Stimulated activated naive CD8-positive, alpha-beta T cell treated with anti-CD3 and anti-CD28 coated beads, Interleukin-15, amount 100 ng/mL, for 72 hours (primary cell): ENCODE measurements around the gene YPEL2.
A peak's percentile ranks its signal among the peaks of the same experiment; 100 is the strongest.
"Not testable (repeated sequence)": the region's sequence is repeated elsewhere in the genome, so short reads cannot be mapped to it uniquely, and the experiment has no call there.

Experiments
- ATAC-seq: fragments of 150-1000 bp; cut with Tn5 transposase; 2 replicates; pipeline ENCODE4 v1.10.0; 2021; ENCODE audit warnings: mild to moderate bottlenecking, moderate library complexity
- DNase-seq, 2 donors: peaks; one replicate each; pipeline ENCODE4 v3.0.0; 2021 to 2022
- H3K27ac Mint-ChIP-seq, 2 donors: one replicate each; pipeline ENCODE4 v1.8.0; 2022; ENCODE audit warnings: mild to moderate bottlenecking in 2 of 2, mixed read lengths in 2 of 2, moderate library complexity in 2 of 2
- H3K27me3 Mint-ChIP-seq: one replicate; pipeline ENCODE4 v1.8.0; 2022; ENCODE audit warnings: mixed read lengths
- H3K4me1 Mint-ChIP-seq: one replicate; pipeline ENCODE4 v1.8.0; 2022; ENCODE audit warnings: mild to moderate bottlenecking, mixed read lengths
- H3K4me3 Mint-ChIP-seq, 2 donors: one replicate each; pipeline ENCODE4 v1.8.0; 2022; ENCODE audit warnings: mild to moderate bottlenecking in 2 of 2, mixed read lengths in 2 of 2, moderate library complexity in 1 of 2
- H3K9me3 Mint-ChIP-seq, 2 donors: one replicate each; pipeline ENCODE4 v1.8.0; 2022; ENCODE audit warnings: mixed read lengths in 2 of 2

YPEL2 gene

DNA sequence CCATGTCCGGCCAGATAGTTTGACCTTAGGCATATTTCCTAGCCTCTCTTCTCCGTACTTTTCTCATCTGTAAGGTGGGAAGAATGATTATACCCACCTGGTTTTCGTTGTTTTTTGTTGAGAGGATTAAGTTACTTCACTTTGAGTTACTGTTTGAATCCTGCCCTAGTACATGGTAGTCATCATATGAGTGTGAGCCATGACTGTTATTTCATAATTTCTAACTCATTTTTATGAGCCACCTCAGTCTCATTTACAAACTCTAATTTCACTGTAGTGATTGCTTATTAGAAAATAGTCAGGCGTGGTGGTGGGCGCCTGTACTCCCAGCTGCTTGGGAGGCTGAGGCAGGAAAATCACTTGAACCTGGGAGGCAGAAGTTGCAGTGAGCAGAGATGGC is 45.1 kb downstream of the YPEL2 start:
- Mint-ChIP-seq H3K4me3 (no peak overlapping the region), H3K27me3 (no peaks in the 10 kb centered on the region), H3K9me3 (no peaks in the 10 kb centered on the region), H3K4me1 (peaks cover 78% of the 10 kb centered on the region), H3K27ac (no peak overlapping the region)
- ATAC-seq (no peak), DNase-seq (no peak)

DNA sequence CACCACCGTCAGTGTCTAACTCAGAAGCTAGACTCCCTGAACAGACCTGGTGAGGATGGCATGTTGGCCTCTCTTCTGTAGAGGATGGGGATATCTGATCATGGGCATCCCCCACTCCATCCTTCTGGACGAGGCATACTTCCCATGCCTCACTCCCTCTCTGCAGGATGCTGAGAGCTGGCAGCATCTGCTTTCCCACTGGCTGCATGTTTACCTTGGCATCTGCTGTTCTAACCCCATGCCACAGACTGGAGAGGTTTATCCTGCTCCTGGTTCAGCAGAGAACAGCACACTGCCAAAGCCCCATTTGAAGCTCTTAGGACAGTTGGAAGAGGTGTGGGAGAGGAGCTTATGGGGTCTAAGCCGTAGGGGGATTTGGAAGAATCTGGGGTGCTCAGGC is 46.0 kb downstream of the YPEL2 start:
- ATAC-seq: no peak
- H3K27me3 Mint-ChIP-seq: no peaks in the 10 kb centered on the region
- no peak overlapping the region for H3K27ac Mint-ChIP-seq
- peaks cover 77% of the 10 kb centered on the region for H3K4me1 Mint-ChIP-seq
- no peak for DNase-seq
- no peaks in the 10 kb centered on the region for H3K9me3 Mint-ChIP-seq
- no peak overlapping the region for H3K4me3 Mint-ChIP-seq

DNA sequence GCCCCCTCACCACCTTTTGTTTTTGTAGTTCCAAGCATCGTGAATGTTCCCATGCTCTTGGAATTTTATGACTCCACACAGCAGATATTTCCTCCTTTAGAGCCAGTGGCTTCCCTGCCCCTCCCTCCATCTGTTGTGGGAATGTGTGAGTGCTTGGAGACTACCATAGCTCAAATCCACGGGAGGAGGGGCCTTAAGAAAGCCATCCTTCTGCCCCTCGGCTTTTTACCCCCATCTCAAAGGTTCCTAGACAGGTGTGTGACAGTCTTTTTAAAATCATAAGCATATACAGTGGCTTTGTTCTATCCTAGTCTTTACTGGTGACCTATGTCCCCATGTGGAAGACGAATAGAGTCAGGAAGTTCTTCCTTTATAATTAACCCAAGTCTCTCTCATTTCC is 47.2 kb downstream of the YPEL2 start:
- no peaks in the 10 kb centered on the region for H3K9me3 Mint-ChIP-seq
- no peak for DNase-seq
- ATAC-seq: no peak
- peaks cover 65% of the 10 kb centered on the region for H3K4me1 Mint-ChIP-seq
- no peaks in the 10 kb centered on the region for H3K27me3 Mint-ChIP-seq
- no peak overlapping the region for H3K27ac Mint-ChIP-seq
- H3K4me3 Mint-ChIP-seq: no peak overlapping the region

DNA sequence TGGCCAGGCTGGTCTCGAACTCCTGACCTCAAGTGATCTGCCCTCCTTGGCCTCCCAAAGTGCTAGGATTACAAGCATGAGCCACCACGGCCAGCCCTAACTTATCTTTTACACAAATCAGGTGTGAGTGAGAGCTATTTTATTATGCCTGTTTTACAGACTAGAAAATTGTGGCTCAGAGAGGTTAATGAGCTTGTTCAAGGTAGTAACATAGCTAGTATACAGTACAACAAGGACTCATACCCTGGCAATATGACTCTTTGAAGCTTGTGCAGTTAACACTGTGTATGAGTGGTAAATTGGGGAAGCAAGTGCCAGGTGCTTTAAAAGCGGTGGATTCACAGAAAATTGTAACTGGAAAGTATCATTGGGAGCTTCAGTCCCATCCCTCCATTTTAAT is 49.0 kb downstream of the YPEL2 start:
- no peak overlapping the region for H3K4me3 Mint-ChIP-seq
- no peaks in the 10 kb centered on the region for H3K9me3 Mint-ChIP-seq
- no peak for DNase-seq
- peak overlapping the region in 1 of 2 donors; percentile 2 for H3K27ac Mint-ChIP-seq
- ATAC-seq: no peak
- no peaks in the 10 kb centered on the region for H3K27me3 Mint-ChIP-seq
- H3K4me1 Mint-ChIP-seq: peaks cover 47% of the 10 kb centered on the region

DNA sequence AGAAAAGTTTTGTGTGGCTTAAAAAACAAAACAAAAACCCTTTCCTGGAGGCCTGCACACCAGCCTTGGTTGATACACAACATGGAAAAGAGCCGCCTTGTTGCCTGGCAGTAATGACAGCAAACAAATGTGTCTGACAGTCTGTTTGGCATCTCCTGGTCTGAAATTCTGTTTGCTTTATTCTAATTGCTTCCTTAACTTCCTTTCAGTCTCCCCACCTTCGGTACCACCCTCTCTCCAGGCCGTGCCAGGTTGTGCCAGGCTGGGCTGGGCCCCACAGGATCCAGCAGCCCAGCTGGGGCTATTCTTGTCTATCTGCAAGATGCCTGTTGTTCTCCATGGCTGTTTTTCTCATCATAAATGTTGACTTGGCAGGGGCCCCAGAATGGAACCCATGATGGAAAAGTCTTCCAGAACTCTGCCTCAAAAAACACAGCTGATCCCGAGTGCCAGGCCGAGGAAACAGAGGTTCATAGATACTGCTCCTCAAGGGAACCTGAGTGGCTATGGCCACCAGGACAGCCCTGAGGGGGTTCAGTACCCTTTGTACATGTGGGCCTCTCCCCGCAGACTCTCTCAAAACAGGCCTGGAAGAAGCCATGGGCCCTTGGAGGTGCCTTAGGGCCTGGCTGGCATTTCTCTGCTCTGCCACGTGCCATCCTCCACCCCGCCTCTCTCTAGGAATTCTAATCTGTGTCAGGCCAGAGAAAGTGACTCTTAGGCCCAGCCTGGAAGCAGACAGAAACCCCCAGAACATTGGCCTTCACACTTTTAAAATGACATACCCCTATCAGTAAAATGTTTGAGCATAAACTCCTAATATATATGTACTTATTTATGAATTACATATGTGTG is 50.5 kb downstream of the YPEL2 start:
- ATAC-seq (no peak), DNase-seq (no peak)
- no peaks in the 10 kb centered on the region for H3K27me3 Mint-ChIP-seq
- H3K27ac Mint-ChIP-seq: peak overlapping the region in 1 of 2 donors; percentile 4
- H3K4me1 Mint-ChIP-seq: peaks cover 34% of the 10 kb centered on the region
- no peaks in the 10 kb centered on the region for H3K9me3 Mint-ChIP-seq
- peak overlapping the region in 1 of 2 donors; percentile 1 for H3K4me3 Mint-ChIP-seq

DNA sequence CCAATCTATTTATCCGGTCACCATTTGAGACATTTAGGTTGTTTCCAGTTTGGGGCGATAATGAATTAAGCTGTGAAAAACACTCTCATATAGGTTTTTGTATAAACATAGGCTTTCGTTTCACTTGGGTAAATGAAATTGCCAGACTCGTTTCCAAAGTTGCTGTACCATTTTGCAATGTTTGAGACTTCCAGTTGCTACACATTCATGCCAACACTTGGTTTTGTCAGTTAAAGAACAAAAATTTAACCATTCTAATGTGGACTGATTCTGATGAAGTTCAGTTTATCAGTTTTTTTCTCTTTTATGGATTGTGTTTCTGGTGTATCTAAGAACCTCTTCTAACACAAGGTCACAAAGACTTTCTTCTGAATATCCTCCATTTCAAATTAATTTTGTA is 52.4 kb downstream of the YPEL2 start:
- H3K9me3 Mint-ChIP-seq: no peaks in the 10 kb centered on the region

DNA sequence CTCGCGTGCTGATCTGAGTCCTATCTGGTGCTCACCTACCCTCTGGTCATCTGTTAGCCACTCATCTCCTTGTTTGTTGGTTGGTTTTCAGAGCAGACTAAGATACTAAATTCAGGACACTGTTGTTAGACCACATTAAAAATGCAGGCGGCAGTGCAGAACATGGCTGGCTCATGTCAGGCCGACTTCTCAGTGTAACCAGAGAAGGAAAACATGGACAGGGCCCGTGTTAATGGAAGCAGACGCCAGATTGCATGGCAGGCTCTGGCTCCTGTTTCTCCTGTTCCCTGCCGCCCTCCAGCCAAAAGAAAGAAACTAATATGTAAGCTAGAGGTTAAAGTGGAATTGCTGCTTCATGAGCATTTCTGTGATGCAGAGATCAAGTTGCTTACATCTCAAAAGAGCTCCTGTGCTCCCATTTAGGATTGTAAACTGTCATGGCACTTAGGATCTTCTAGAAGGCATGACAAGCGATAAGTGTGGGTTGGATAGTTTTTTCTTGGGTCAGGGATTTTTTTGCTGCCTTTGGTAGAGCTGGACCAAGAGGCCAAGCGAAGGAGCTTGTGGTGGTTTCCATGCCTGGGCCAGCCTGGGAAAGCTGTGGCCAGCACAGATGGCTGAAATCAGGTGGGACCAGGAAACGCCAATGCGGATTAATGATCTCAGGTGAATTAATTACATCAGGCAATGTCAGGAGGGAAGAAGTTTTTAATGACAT is 56.1 kb downstream of the YPEL2 start:
- Mint-ChIP-seq H3K27me3 (no peaks in the 10 kb centered on the region), H3K27ac (no peak overlapping the region), H3K9me3 (no peaks in the 10 kb centered on the region), H3K4me3 (no peak overlapping the region), H3K4me1 (peaks cover 20% of the 10 kb centered on the region)
- ATAC-seq (no peak), DNase-seq (no peak)

More for the DNA sequence above, 52.4 kb downstream of the YPEL2 start:
- Mint-ChIP-seq H3K4me1 (peaks cover 35% of the 10 kb centered on the region), H3K27me3 (no peaks in the 10 kb centered on the region), H3K4me3 (no peak overlapping the region), H3K27ac (no peak overlapping the region)
- DNase-seq: no peak
- ATAC-seq: no peak

DNA sequence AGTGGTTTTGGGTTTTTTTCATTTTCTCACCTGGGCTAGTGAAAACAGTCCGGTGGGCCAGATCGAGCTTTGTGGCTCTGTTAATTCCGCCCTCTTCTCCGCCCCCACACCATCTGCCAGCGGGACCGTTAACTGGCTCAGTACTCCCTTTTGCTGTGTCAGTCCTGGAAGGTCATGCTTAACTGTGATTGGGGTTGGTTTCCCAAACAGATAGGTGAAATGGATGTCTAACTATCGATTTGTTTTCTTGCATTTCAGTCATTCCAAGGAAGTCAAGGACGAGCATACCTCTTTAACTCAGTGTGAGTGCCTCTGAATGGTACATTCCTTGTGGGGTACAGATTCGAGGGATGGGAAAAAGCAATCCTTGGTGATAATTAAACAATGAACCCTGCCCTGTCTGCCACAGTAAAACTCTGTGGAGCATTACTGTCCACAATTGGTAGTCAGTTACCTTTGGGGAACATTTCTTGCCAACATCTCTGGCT is 56.7 kb downstream of the YPEL2 start:
- ATAC-seq: no peak
- Mint-ChIP-seq H3K4me1 (peaks cover 21% of the 10 kb centered on the region), H3K27ac (peak overlapping the region in 1 of 2 donors; percentile 45), H3K4me3 (no peak overlapping the region), H3K9me3 (no peaks in the 10 kb centered on the region), H3K27me3 (no peaks in the 10 kb centered on the region)
- no peak for DNase-seq

DNA sequence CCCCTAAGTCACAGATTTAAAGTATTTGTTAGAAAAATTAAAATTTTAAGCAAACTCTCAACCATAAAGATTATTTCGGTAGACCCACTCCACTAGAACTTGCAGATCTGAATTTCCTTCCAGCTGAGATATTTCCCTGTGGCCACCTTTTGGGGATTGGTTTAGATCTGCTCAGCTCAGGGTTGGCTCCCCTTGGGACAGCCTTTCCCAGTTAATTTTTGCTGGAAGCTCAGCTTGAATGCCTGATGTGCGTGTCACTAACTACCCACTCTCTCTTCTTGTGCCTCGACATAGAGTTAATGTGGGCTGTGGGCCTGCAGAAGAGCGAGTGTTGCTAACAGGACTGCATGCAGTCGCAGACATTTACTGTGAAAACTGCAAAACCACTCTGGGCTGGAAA is 57.6 kb downstream of the YPEL2 start:
- Mint-ChIP-seq H3K4me3 (no peak overlapping the region), H3K27ac (no peak overlapping the region), H3K9me3 (no peaks in the 10 kb centered on the region), H3K4me1 (peaks cover 21% of the 10 kb centered on the region), H3K27me3 (no peaks in the 10 kb centered on the region)
- ATAC-seq (no peak), DNase-seq (no peak)

DNA sequence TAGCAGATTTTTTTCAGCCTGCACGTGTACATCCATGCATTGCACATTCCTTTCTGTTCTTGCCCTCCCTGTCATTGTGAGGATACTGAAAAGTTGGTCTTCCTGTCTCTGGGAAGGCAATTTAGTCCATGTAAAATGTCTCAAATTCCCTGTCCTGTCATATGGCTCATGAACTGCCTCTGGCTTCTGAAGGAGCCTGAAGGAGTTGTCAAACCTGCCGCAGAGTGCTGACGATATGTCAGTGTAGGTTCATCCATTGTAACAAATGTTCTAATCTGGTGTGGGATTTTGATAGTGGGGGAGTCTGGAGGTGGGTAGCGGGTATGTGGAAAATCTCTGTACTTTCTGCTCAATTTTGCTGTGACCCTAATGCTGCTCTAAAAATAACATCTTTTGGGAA is 59.6 kb downstream of the YPEL2 start:
- Mint-ChIP-seq H3K4me1 (peaks cover 21% of the 10 kb centered on the region), H3K27ac (no peak overlapping the region), H3K9me3 (no peaks in the 10 kb centered on the region), H3K4me3 (no peak overlapping the region), H3K27me3 (no peaks in the 10 kb centered on the region)
- no peak for DNase-seq
- no peak for ATAC-seq

DNA sequence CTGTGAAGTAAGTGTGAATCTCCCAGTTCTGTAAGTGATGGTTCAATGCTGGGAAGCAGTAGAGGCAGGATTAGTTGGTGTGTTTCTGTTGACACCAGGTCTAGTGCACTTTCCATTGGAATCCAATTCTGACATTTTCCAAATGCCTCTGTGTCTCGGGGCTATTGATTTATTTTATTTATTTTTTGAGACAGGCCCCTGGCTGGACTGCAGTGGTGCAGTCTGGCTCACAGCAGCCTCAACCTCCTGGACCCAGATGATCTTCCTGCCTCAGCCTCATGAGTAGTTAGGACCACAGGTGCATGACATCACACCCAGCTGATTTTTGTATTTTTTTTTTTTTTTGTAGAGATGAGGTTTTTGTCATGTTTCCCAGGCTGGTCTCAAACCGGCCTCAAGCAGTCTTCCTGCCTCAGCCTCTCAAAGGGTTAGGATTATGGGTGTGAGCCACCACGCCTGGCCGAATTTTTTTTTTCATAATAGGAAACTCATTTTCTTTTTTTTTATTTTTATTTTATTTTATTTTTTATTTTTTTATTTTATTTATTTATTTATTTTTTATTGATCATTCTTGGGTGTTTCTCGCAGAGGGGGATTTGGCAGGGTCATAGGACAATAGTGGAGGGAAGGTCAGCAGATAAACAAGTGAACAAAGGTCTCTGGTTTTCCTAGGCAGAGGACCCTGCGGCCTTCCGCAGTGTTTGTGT is 61.7 kb downstream of the YPEL2 start:
- H3K9me3 Mint-ChIP-seq: no peaks in the 10 kb centered on the region

DNA sequence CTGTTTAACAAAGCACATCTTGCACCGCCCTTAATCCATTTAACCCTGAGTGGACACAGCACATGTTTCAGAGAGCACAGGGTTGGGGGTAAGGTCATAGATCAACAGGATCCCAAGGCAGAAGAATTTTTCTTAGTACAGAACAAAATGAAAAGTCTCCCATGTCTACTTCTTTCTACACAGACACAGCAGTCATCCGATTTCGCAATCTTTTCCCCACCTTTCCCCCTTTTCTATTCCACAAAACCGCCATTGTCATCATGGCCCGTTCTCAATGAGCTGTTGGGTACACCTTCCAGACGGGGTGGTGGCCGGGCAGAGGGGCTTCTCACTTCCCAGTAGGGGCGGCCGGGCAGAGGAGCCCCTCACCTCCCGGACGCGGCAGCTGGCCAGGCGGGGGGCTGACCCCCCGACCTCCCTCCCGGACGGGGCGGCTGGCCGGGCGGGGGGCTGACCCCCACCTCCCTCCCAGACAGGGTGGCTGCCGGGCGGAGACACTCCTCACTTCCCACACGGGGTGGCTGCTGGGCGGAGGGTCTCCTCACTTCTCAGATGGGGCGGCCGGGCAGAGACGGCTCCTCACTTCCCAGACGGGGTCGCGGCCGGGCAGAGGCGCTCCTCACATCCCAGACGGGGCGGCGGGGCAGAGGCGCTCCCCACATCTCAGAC is 62.4 kb downstream of the YPEL2 start:
- H3K27me3 Mint-ChIP-seq, H3K4me1 Mint-ChIP-seq, DNase-seq, ATAC-seq, H3K27ac Mint-ChIP-seq, H3K4me3 Mint-ChIP-seq, H3K9me3 Mint-ChIP-seq: not testable (repeated sequence)

More for the DNA sequence above, 61.7 kb downstream of the YPEL2 start:
- DNase-seq: no peak
- no peak for ATAC-seq
- no peak overlapping the region for H3K27ac Mint-ChIP-seq
- no peak overlapping the region for H3K4me3 Mint-ChIP-seq
- peaks cover 12% of the 10 kb centered on the region for H3K4me1 Mint-ChIP-seq
- H3K27me3 Mint-ChIP-seq: no peaks in the 10 kb centered on the region

DNA sequence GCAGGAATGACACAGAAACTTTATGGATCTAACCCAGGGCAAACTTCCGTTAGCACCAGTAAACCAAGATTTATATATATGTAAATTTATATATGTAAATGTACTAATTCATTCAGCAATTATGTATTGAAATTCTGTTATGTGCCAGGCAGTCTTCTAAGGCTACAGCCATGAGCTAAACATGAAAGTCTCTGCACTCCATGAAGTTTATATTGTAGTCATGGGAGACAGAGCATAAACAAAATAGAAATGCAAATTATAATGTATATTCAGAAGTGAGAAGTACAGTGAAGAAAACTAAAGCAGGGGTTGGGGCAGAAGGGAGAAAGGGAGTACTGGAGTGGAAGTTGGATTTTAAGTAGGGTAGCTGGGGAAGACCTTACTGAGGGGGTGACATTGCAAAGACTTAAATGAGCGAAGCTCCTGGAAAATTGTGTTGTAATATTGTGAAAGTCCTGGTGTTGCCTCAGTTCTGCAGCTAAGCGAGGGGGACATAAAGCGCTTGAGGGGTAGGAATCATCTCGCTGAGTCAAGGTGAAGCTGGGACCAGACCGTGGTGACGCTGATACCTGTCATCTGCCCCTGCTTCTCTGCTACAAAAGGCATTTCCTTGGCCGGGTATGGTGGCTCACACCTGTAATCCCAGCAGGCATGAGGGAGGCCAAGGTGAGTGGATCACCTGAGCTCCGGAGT is 64.8 kb downstream of the YPEL2 start:
- DNase-seq (no peak), ATAC-seq (no peak)
- Mint-ChIP-seq H3K27ac (no peak overlapping the region), H3K9me3 (no peaks in the 10 kb centered on the region), H3K4me1 (peaks cover 15% of the 10 kb centered on the region), H3K27me3 (no peaks in the 10 kb centered on the region), H3K4me3 (no peak overlapping the region)

DNA sequence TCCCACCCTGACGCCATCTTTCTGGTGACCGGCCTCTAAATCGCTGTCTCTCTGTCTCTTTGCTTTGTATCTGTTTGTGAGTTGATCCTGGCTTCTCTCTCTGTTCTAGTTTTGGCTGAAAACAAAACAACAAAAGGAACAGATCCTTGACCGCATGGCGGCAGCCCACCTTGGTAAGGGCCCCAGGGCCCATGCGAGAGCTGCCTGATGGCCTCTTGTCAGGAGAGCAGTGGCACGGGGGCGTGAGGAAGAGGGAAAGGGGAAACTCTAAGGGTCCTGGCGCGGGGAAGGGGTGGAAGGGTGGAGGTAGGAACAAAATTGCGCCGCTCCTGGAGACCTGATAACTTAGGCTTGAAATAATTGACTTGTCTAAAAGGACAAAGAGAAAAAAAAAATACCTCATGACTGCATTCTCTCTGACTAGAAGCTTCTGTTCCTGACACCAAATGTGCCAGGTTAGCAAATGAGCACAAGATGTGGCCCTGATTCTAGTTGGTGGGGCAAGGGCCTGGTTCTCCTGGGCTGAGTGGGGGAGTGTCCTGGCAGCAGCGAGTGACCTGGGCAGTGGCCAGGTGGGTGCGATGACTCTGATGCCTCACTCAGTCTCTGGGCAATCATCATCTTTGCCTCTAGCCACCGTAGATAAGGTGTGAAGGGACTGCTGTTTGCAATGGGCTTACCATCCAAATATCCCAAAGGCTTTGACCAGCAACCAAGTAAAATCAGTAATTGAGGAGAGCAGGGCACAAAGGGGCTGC is 66.0 kb downstream of the YPEL2 start:
- ATAC-seq (no peak), DNase-seq (no peak)
- Mint-ChIP-seq H3K4me1 (peaks cover 10% of the 10 kb centered on the region), H3K9me3 (no peaks in the 10 kb centered on the region), H3K27me3 (no peaks in the 10 kb centered on the region), H3K27ac (no peak overlapping the region), H3K4me3 (no peak overlapping the region)
